Psoas muscle (tissue), 8 donors: Measurements from ENCODE around the gene LRRC37A. TPM values are rescaled to one million over a fixed set of nuclear protein-coding genes. Genes with fewer than 3 reads are reported as not detected.
"Not testable (repeated sequence)": the region's sequence is repeated elsewhere in the genome, so short reads cannot be mapped to it uniquely, and the experiment has no call there.

Experiments
- ATAC-seq, 4 donors: fragments of 200-7000 bp; cut with Tn5 transposase; one replicate each; pipeline ENCODE4 v1.9.1; 2020; ENCODE audit warnings: moderate library complexity in 3 of 4, mild to moderate bottlenecking in 2 of 4
- DNase-seq, 2 donors: peaks; one replicate each; pipeline ENCODE4 v3.0.0-alpha.2; 2020
- H3K27ac ChIP-seq: fragments of 200-600 bp; one replicate; pipeline ENCODE4 v1.8.0; 2022
- H3K27me3 ChIP-seq, 3 donors: fragments of 200-600 bp in 1 of 3; one replicate each; pipeline versions ENCODE4 v1.6.1 to v1.8.0; 2013 to 2022; ENCODE audit warnings: low read length in 2 of 3, mild to moderate bottlenecking in 2 of 3, moderate library complexity in 1 of 3; ENCODE audit not compliant: insufficient read depth in 3 of 3
- H3K36me3 ChIP-seq, 2 donors: fragments of 200-600 bp in 1 of 2; one replicate each; pipeline versions ENCODE4 v1.6.1 to v1.8.0; 2013 to 2022; ENCODE audit warnings: low read depth in 1 of 2, mild to moderate bottlenecking in 1 of 2, moderate library complexity in 1 of 2; ENCODE audit not compliant: insufficient read depth in 1 of 2
- H3K4me1 ChIP-seq: fragments of 200-600 bp; one replicate; pipeline ENCODE4 v1.8.0; 2022
- H3K4me3 ChIP-seq: fragments of 200-600 bp; one replicate; pipeline ENCODE4 v1.8.0; 2022; ENCODE audit warnings: mild to moderate bottlenecking
- H3K9me3 ChIP-seq: fragments of 200-600 bp; one replicate; pipeline ENCODE4 v1.8.0; 2022
- WGBS, 3 donors: extraction: QIAGEN DNeasy Blood & Tissue Kit; methylation state at CpG; one replicate each; pipeline versions ENCODE4 v1.1.6 to v1.1.7; 2013; 5-methylcytosine and 5-hydroxymethylcytosine counted together
- intact Hi-C, 2 donors: fragments of 100-400 bp; cut with DNase I; formaldehyde crosslinking; loops; one replicate each; pipeline versions ENCODE4 v1.11.0 to v1.14.2; 2022
- long read RNA-seq, 2 donors: library from polyadenylated mRNA; unstranded; transcript quantifications; one replicate each; pipeline ENCODE4 v2.0.0, GENCODE V29; 2021
- polyA plus RNA-seq, 3 donors: library from polyadenylated mRNA; stranded (reverse); fragments of 200-250 nt; gene quantifications; one replicate each; pipeline ENCODE4 v1.2.3, GENCODE V29; 2013
- total RNA-seq, 4 donors: library from RNA; stranded (reverse); fragmentation: NEBNext Ultra II Directional in 2 of 4; extraction: Animal tissue kit (Norgen Biotek cat#: 25700) in 2 of 4; gene quantifications; one replicate each; pipeline versions ENCODE4 v1.2.1 to v1.2.4, GENCODE V29; 2021 to 2023
- TF ChIP-seq, protein P1 (sequence below): fragments of 200-600 bp; IDR thresholded peaks from one replicate; pipeline ENCODE4 v1.8.0; 2022; ENCODE audit warnings: antibody characterized with exemption
- donor health status: healthy with polysubstance abuse.
- donor health status: DM: no; HTN: no; CAD: no; lungs with moderate emphysema.
- donor health status: Bipolar disorder and iron deficiency.
- donor health status: healthy.
- donor health status: DM: yes; HTN: yes; CAD: no.
- donor health status: DM: no; HTN: no; CAD: no.
- donor health status: DM: no; HTN: no; CAD: no.
- donor health status: DM: yes; HTN: yes; CAD: no.

LRRC37A gene
- total RNA-seq (1 to 10 TPM in 2 of 4 donors, under 1 TPM in 2; 0.17 to 3.0 (median 1.5) TPM), polyA plus RNA-seq (1 to 10 TPM in 1 of 3 donors, under 1 TPM in 2; 0.47 to 1.3 (median 0.61) TPM)
- long read RNA-seq, donor 1 = 0 reads
- long read RNA-seq, donor 2, partial matches to known transcripts = 1 of 4 reads
- long read RNA-seq, donor 2, other reads (novel, unspliced or antisense) = 3 of 4 reads

GRCh38 chr17:46294831-46295230, at the start of gene LRRC37A:
TSS of gene LRRC37A (plus strand) at chr17:46295131. CDS start at chr17:46295134, 3 bp downstream.
- H3K4me1 ChIP-seq, H3K4me3 ChIP-seq, H3K36me3 ChIP-seq, H3K27ac ChIP-seq, H3K9me3 ChIP-seq, ATAC-seq, intact Hi-C loops, H3K27me3 ChIP-seq, DNase-seq: not testable (repeated sequence)
- WGBS, 3 donors = no CpG with 5 or more reads among the region's 16 CpGs

DNA sequence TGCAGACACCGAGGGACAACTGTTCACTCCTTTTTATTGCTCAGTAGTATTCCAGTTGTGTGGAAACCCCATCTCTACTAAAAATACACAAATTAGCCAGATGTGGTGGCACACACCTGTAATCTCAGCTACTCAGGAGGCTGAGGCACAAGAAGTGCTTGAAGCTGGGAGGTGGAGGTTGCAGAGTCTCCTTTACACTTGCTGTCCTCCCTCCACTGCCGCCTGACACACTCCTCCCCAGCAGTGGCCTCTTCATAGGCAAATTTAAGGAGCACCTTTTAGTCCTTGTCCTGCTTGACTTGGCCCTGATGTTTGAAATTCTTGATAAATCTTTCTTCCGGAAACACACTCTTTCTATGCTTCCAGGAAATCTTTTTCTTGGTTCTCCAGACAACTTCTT, 45.8 kb upstream of the LRRC37A start:
- H3K4me3 ChIP-seq, intact Hi-C loops, H3K27ac ChIP-seq, H3K4me1 ChIP-seq, ATAC-seq, DNase-seq, H3K27me3 ChIP-seq, H3K36me3 ChIP-seq, H3K9me3 ChIP-seq: not testable (repeated sequence)
- WGBS, 3 donors = 86 to 88% (median 88%) methylated on average over 3 of the region's 3 CpGs

DNA sequence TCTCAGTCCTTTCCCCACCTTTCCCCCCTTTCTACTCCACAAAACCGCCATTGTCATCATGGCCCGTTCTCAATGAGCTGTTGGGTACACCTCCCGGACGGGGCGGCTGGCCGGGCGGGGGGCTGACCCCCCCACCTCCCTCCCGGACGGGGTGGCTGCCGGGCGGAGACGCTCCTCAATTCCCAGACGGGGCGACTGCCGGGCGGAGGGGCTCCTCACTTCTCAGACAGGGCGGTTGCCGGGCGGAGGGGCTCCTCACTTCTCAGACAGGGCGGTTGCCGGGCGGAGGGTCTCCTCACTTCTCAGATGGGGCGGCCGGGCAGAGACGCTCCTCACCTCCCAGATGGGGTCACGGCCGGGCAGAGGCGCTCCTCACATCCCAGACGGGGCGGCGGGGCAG, 42.1 kb upstream of the LRRC37A start:
- H3K27ac ChIP-seq, H3K4me1 ChIP-seq, H3K36me3 ChIP-seq, ATAC-seq, DNase-seq, H3K9me3 ChIP-seq, intact Hi-C loops, H3K4me3 ChIP-seq, H3K27me3 ChIP-seq: not testable (repeated sequence)
- WGBS, 3 donors = 82 to 88% (median 87%) methylated on average over 15 to 21 of the region's 31 CpGs

- ATAC-seq (peak; percentile 52 to 91 (median 88)), DNase-seq (peak; percentile 76 to 80)
- H3K27ac ChIP-seq, H3K27me3 ChIP-seq, H3K4me3 ChIP-seq, H3K36me3 ChIP-seq, H3K9me3 ChIP-seq, H3K4me1 ChIP-seq, intact Hi-C loops: not testable (repeated sequence)
- WGBS, 3 donors = 30 to 40% (median 36%) methylated on average over 7 to 8 of the region's 8 CpGs
- TF ChIP-seq, protein P1, sequence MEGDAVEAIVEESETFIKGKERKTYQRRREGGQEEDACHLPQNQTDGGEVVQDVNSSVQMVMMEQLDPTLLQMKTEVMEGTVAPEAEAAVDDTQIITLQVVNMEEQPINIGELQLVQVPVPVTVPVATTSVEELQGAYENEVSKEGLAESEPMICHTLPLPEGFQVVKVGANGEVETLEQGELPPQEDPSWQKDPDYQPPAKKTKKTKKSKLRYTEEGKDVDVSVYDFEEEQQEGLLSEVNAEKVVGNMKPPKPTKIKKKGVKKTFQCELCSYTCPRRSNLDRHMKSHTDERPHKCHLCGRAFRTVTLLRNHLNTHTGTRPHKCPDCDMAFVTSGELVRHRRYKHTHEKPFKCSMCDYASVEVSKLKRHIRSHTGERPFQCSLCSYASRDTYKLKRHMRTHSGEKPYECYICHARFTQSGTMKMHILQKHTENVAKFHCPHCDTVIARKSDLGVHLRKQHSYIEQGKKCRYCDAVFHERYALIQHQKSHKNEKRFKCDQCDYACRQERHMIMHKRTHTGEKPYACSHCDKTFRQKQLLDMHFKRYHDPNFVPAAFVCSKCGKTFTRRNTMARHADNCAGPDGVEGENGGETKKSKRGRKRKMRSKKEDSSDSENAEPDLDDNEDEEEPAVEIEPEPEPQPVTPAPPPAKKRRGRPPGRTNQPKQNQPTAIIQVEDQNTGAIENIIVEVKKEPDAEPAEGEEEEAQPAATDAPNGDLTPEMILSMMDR = peak; percentile 56
Observed at GRCh38 chr17:46253722-46254121, 41.2 kb upstream of the LRRC37A start.

GRCh38 chr17:46254215-46254614, 40.7 kb upstream of the LRRC37A start:
- intact Hi-C loops, H3K36me3 ChIP-seq, H3K4me1 ChIP-seq, H3K9me3 ChIP-seq, H3K27ac ChIP-seq, H3K4me3 ChIP-seq, DNase-seq, H3K27me3 ChIP-seq, ATAC-seq: not testable (repeated sequence)
- 91 to 95% (median 93%) methylated on average over 5 of the region's 6 CpGs for whole genome bisulfite sequencing, 3 donors

- H3K4me1 ChIP-seq, H3K27me3 ChIP-seq, ATAC-seq, DNase-seq, H3K27ac ChIP-seq, H3K36me3 ChIP-seq, H3K9me3 ChIP-seq, intact Hi-C loops, H3K4me3 ChIP-seq: not testable (repeated sequence)
- WGBS, 3 donors = 89 to 96% (median 91%) methylated on average over 1 of the region's 1 CpG
Observed at GRCh38 chr17:46256369-46256768, 38.6 kb upstream of the LRRC37A start.

DNA sequence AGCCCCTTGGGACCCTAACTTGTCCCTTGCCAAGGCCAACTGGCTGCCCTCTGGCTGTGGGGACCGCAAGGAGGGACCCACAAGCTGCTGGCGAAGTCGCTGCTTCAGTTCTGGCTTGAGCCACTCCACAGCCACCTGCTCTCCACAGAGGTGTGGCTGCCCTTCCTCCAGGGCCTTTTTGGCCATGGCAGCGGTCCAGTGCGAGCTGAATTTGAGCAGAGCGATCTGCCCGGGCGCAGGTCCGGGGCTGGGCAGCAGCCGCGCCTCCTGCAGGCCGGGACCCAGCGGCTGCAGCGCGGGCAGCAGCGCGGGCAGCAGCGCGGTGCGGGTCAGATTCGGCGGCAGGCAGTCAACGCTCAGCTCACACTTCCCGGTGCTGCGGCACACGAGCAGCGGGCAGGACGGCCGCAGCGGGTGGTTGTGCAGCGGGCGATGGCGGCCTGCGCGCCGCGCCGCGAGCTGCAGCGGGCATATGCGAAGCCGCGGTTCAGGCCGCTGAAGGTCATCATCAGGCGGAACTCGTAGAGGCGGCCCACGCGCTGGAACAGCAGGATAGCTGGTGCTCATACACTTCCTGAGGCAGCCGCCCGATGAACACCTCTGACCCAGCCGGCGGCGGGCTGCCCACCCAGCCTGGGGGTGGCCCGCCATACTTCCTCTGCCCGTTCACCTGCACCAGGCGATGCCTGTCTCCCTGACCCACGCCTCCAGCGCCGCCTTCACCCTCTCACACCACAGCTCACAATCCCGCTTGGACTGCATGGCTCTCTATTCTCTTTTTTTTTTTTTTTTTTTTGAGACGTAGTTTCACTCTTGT, 34.9 kb upstream of the LRRC37A start:
- H3K36me3 ChIP-seq, intact Hi-C loops, H3K4me1 ChIP-seq, H3K27me3 ChIP-seq, H3K9me3 ChIP-seq, H3K27ac ChIP-seq: not testable (repeated sequence)
- ATAC-seq (peak; percentile 76 to 86 (median 82)), DNase-seq (peak; percentile 33 to 70)
- TF ChIP-seq, protein P1 = peak; percentile 18
- H3K4me3 ChIP-seq = peak overlapping the region; percentile 58
- 2 to 6% (median 3%) methylated on average over 13 to 40 of the region's 62 CpGs for WGBS, 3 donors
